ENCODE measurements around the gene OSBPL10.

The OSBPL10 gene

DNA sequence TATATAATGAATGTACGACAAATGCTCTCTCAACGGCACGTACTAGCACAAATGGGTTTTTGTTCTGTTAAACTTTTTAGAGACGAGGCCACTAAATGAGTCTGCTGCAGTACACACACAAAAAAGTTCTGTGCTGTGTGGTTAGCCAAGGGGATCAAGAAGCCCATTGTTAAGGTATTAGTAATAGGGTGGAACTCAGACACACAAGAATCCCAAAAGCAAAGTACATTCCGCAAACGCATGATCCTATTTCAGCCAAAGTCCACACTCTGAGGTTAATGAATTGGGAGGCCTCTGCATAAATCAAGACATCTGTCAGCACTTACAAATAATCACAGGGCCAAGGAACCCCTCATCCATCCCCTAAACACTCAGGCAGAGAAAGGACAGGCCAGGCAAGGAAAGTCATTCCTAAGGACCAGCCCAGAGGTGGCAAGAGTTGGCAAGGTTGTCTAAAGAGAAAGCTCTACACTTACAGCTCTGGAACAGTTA, 12.1 kb downstream of the OSBPL10 start:
- peaks cover 0 to 40% (median 23%) of the 10 kb centered on the region in 4 donors for H3K4me1 ChIP-seq
- H3K4me3 ChIP-seq = peak overlapping the region; percentile 1 to 6
- TF ChIP-seq, protein P1, sequence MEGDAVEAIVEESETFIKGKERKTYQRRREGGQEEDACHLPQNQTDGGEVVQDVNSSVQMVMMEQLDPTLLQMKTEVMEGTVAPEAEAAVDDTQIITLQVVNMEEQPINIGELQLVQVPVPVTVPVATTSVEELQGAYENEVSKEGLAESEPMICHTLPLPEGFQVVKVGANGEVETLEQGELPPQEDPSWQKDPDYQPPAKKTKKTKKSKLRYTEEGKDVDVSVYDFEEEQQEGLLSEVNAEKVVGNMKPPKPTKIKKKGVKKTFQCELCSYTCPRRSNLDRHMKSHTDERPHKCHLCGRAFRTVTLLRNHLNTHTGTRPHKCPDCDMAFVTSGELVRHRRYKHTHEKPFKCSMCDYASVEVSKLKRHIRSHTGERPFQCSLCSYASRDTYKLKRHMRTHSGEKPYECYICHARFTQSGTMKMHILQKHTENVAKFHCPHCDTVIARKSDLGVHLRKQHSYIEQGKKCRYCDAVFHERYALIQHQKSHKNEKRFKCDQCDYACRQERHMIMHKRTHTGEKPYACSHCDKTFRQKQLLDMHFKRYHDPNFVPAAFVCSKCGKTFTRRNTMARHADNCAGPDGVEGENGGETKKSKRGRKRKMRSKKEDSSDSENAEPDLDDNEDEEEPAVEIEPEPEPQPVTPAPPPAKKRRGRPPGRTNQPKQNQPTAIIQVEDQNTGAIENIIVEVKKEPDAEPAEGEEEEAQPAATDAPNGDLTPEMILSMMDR (IDR thresholded peaks at IDR 0.05) = no peak
- H3K9me3 ChIP-seq = no peaks in the 10 kb centered on the region
- H3K27ac ChIP-seq = peak overlapping the region; percentile 67 to 70
- H3K36me3 ChIP-seq = no peaks in the 10 kb centered on the region
- no peak for DNase-seq
- no peaks in the 10 kb centered on the region for H3K27me3 ChIP-seq
- intact Hi-C loops (cut with DNase I; ENCODE audit: low total_unique reads) = no loop called here

DNA sequence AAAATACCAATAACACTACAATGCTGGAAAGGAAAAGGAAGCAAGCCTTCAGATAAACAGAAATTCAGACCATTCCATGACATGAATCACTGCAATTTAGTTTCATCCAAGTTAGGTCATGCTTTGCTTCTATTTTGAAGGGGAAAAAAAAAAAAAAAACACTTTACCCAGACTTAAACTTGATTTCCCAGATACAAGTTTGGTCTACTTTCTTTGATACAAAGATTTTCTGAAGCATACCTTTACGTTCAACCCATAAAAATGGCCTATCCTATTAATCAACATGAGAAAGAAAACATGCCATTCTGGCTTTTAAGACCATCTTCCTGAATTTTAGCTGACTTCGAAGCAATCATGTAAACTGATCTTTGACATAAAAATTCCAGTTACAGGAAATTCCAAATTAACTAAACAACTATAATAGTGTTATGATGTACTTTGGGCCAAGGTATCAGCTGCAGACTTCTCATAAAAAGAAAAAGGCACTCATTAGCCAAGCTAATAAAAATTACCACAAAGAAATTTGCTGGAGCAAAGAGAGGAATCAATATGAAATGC, 12.6 kb downstream of the OSBPL10 start:
- Histone ChIP-seq H3K27ac (peak overlapping the region; percentile 67 to 70), H3K27me3 (no peaks in the 10 kb centered on the region), H3K4me1 (peaks cover 0 to 40% (median 23%) of the 10 kb centered on the region in 4 donors), H3K9me3 (no peaks in the 10 kb centered on the region), H3K4me3 (peak overlapping the region; percentile 1 to 6), H3K36me3 (no peaks in the 10 kb centered on the region)
- no peak for DNase-seq
- intact Hi-C loops (cut with DNase I; ENCODE audit: low total_unique reads) = no loop called here
- TF ChIP-seq, protein P1 (IDR thresholded peaks at IDR 0.05) = no peak

DNA sequence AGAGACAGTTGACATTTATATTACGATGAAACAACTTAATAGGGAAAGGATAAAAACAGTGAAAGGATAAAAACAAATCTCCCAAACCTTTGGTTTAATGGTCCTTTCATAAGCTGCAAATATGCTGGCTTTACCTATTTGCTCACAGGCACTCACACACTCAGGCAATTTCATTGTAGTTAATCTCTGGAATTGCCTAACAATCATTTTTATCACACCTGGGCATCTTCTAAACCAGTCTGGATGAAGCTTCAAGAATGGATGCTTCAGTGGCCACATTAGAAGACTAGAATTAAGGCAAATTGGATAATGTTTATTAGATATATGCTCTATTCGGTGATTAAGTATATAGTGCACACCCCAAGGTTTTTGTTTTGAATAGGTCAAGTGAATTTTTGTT, 13.5 kb downstream of the OSBPL10 start:
- peak overlapping the region; percentile 67 to 70 for H3K27ac ChIP-seq
- no peak for DNase-seq

DNA sequence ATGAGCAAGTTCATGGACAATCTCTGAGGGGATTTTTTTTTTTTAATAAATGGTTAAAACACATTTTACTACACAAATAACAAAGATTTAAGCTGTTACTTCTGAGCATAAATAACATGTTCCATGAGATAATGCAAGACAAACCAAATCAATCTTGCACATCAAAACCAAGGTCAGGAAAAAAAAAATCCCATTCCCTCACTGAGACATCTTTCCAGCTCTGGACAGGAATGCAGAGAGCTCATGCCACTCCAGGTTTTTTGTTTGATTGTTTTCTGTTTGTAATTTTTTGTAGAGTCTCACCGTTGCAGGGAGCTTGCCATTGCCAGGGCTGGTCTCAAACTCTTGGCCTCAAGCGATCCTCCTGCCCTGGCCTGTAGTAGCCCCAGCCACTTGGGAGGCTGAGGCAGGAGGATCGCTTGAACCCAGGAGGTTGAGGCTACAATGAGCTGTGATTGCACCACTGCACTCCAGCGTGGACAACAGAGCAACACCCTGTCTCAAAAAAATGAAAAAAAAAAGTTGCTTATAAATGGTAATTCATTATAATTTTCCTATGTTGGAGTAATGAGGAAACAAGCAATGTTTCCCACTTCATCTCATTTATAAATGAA, 14.0 kb downstream of the OSBPL10 start:
- H3K27ac ChIP-seq = peak overlapping the region; percentile 67 to 70
- H3K4me1 ChIP-seq = peaks cover 0 to 40% (median 23%) of the 10 kb centered on the region in 4 donors
- H3K4me3 ChIP-seq = no peak overlapping the region
- H3K36me3 ChIP-seq = no peaks in the 10 kb centered on the region
- no peak for DNase-seq
- no peaks in the 10 kb centered on the region for H3K9me3 ChIP-seq
- TF ChIP-seq, protein P1 (IDR thresholded peaks at IDR 0.05) = no peak
- no peaks in the 10 kb centered on the region for H3K27me3 ChIP-seq
- intact Hi-C loops (cut with DNase I; ENCODE audit: low total_unique reads) = no loop called here

More for the DNA sequence above, 13.5 kb downstream of the OSBPL10 start:
- H3K4me1 ChIP-seq = peaks cover 0 to 40% (median 23%) of the 10 kb centered on the region in 4 donors
- H3K36me3 ChIP-seq = no peaks in the 10 kb centered on the region
- TF ChIP-seq, protein P1 (IDR thresholded peaks at IDR 0.05) = no peak
- no peak overlapping the region for H3K4me3 ChIP-seq
- no peaks in the 10 kb centered on the region for H3K27me3 ChIP-seq
- intact Hi-C loops (cut with DNase I; ENCODE audit: low total_unique reads) = no loop called here
- no peaks in the 10 kb centered on the region for H3K9me3 ChIP-seq

DNA sequence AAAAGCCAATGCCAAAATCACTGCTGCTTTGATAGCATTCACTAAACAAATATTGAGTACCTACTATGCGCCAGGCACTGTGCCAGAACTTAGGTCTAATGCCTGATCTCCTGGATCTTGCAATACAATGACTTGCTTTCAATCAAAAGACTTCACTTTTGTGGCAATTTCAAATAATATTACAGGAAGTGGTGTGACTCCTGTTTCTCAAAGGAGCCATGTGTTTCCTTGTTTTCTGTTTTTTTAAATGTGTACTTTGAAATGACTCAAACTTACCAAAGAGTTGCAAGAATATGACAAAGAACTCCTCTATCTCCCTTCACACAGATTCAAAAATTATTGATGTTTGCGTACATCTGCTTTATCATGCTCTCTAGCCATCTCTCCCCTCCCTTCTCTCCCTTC, 18.3 kb downstream of the OSBPL10 start:
- H3K27ac ChIP-seq = no peak overlapping the region
- intact Hi-C loops (cut with DNase I; ENCODE audit: low total_unique reads) = no loop called here

More for the DNA sequence above, 18.3 kb downstream of the OSBPL10 start:
- Histone ChIP-seq H3K36me3 (no peaks in the 10 kb centered on the region), H3K4me1 (peaks cover 0 to 48% (median 31%) of the 10 kb centered on the region in 4 donors), H3K4me3 (no peak overlapping the region), H3K27me3 (no peaks in the 10 kb centered on the region), H3K9me3 (no peaks in the 10 kb centered on the region)
- TF ChIP-seq, protein P1 (IDR thresholded peaks at IDR 0.05) = no peak
- no peak for DNase-seq

All from tibial artery (tissue), 4 donors.